ENCODE measurements around the gene SH3BP4. TPM values are rescaled to one million over a fixed set of nuclear protein-coding genes. Genes with fewer than 3 reads are reported as not detected.
A peak's percentile ranks its signal among the peaks of the same experiment; 100 is the strongest.

The SH3BP4 gene
- total and polyA plus RNA-seq, 2 of the 13 experiments (the other 11 are each of a cell fraction or from before 2014, with no cell fraction given) = 34.6 to 99.1 TPM

DNA sequence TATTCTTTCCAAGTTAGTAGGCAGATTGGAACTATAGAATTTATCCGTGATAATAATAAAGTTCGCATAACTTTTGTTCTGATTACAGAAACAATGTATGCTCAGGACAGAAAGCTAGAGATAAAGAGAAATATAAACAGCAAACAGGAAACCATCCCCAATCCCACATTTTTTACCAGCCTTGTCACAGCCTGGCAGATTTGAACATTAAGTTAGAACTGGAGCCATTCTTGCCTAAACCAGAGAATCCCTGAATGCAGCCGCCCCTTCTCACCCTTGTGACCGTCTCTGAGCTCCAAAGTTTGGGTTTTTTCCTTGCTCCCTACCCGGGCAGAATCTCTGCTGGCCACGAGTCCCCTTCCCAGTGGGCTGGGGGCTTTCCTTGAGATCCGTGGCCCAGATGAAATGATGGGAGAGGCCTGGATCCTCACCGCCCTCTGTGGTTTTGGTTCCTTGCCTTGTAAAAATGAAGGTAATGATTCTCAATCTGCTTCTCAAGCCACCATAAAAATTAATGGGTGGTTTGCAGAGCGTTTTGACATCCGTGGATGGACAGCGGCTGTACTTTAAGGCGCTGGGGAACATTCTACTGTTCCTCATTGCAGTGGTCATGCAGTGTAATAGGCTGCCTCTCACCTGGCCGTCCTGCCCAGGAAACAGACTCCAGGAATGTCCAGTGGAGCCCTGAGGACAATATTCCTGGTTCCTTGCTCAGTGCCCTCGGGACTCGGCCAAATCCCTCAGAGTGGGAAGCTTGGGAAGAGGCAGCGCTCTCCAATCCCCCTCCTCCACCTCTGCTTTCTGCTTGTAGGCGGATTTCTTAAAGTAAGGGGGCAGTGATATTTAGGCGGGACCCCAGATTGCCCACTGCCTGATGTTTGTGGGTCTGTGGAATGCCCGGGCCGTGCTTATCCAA is 1.6 kb downstream of the SH3BP4 start (continued):
- no peak for TF ChIP-seq GFI1 (CRISPR knock-in tag; IDR thresholded peaks at IDR 0.05; ENCODE audit: borderline replicate concordance)
- TF ChIP-seq KAT7 (CRISPR knock-in tag; IDR thresholded peaks at IDR 0.05; ENCODE audit: borderline replicate concordance) = peak; percentile 6; the same call in 1 of the 2 replicates
- no peak for TF ChIP-seq ZFP1 (CRISPR knock-in tag; IDR thresholded peaks at IDR 0.05)
- TF ChIP-seq, protein P1, sequence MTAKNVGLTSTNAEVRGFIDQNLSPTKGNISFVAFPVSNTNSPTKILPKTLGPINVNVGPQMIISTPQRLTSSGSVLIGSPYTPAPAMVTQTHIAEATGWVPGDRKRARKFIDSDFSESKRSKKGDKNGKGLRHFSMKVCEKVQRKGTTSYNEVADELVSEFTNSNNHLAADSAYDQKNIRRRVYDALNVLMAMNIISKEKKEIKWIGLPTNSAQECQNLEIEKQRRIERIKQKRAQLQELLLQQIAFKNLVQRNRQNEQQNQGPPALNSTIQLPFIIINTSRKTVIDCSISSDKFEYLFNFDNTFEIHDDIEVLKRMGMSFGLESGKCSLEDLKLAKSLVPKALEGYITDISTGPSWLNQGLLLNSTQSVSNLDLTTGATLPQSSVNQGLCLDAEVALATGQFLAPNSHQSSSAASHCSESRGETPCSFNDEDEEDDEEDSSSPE (CRISPR knock-in tag; IDR thresholded peaks at IDR 0.05) = no peak
- TF ChIP-seq SALL2 (CRISPR knock-in tag; IDR thresholded peaks at IDR 0.05) = 0 out of 2 replicates have a peak, but pooled peaks have one; percentile 3
- TF ChIP-seq PTBP1 (IDR thresholded peaks at IDR 0.05; ENCODE audit: low read depth, low read length, poor library complexity, severe bottlenecking) = no peak
- TF ChIP-seq ZNF570 (CRISPR knock-in tag; IDR thresholded peaks at IDR 0.05; ENCODE audit: borderline replicate concordance) = 0 out of 2 replicates have a peak, but pooled peaks have one; percentile 2
- TF ChIP-seq MAFK (conservative IDR thresholded peaks at IDR 0.05 in 1 of 2, IDR thresholded peaks at IDR 0.05 in 1 of 2; ENCODE audit: low read length in 2 of 2) = no peak
- TF ChIP-seq, protein P2, sequence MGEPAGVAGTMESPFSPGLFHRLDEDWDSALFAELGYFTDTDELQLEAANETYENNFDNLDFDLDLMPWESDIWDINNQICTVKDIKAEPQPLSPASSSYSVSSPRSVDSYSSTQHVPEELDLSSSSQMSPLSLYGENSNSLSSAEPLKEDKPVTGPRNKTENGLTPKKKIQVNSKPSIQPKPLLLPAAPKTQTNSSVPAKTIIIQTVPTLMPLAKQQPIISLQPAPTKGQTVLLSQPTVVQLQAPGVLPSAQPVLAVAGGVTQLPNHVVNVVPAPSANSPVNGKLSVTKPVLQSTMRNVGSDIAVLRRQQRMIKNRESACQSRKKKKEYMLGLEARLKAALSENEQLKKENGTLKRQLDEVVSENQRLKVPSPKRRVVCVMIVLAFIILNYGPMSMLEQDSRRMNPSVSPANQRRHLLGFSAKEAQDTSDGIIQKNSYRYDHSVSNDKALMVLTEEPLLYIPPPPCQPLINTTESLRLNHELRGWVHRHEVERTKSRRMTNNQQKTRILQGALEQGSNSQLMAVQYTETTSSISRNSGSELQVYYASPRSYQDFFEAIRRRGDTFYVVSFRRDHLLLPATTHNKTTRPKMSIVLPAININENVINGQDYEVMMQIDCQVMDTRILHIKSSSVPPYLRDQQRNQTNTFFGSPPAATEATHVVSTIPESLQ (CRISPR knock-in tag; conservative IDR thresholded peaks at IDR 0.05) = no peak
- no peak for TF ChIP-seq TBX2 (CRISPR knock-in tag; IDR thresholded peaks at IDR 0.05; ENCODE audit: borderline replicate concordance)
- TF ChIP-seq IRF2 (CRISPR knock-in tag; IDR thresholded peaks at IDR 0.05) = no peak; the same call in 1 of the 2 replicates
- TF ChIP-seq ZNF230 (CRISPR knock-in tag; IDR thresholded peaks at IDR 0.05) = 0 out of 2 replicates have a peak, but pooled peaks have one; percentile 50
- 0 out of 2 replicates have a peak, but pooled peaks have one; percentile 8 for TF ChIP-seq ARNTL (CRISPR knock-in tag; IDR thresholded peaks at IDR 0.05)
- no peak for TF ChIP-seq RELA (CRISPR knock-in tag; IDR thresholded peaks at IDR 0.05)
- TF ChIP-seq, protein P3, sequence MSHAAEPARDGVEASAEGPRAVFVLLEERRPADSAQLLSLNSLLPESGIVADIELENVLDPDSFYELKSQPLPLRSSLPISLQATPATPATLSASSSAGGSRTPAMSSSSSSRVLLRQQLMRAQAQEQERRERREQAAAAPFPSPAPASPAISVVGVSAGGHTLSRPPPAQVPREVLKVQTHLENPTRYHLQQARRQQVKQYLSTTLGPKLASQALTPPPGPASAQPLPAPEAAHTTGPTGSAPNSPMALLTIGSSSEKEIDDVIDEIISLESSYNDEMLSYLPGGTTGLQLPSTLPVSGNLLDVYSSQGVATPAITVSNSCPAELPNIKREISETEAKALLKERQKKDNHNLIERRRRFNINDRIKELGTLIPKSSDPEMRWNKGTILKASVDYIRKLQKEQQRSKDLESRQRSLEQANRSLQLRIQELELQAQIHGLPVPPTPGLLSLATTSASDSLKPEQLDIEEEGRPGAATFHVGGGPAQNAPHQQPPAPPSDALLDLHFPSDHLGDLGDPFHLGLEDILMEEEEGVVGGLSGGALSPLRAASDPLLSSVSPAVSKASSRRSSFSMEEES (CRISPR knock-in tag; IDR thresholded peaks at IDR 0.05) = no peak; the same call in 1 of the 2 replicates
- no peak for TF ChIP-seq HMGA1 (CRISPR knock-in tag; conservative IDR thresholded peaks at IDR 0.05)
- TF ChIP-seq, protein P4, sequence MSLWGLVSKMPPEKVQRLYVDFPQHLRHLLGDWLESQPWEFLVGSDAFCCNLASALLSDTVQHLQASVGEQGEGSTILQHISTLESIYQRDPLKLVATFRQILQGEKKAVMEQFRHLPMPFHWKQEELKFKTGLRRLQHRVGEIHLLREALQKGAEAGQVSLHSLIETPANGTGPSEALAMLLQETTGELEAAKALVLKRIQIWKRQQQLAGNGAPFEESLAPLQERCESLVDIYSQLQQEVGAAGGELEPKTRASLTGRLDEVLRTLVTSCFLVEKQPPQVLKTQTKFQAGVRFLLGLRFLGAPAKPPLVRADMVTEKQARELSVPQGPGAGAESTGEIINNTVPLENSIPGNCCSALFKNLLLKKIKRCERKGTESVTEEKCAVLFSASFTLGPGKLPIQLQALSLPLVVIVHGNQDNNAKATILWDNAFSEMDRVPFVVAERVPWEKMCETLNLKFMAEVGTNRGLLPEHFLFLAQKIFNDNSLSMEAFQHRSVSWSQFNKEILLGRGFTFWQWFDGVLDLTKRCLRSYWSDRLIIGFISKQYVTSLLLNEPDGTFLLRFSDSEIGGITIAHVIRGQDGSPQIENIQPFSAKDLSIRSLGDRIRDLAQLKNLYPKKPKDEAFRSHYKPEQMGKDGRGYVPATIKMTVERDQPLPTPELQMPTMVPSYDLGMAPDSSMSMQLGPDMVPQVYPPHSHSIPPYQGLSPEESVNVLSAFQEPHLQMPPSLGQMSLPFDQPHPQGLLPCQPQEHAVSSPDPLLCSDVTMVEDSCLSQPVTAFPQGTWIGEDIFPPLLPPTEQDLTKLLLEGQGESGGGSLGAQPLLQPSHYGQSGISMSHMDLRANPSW (CRISPR knock-in tag; IDR thresholded peaks at IDR 0.05; ENCODE audit: borderline replicate concordance) = 0 out of 2 replicates have a peak, but pooled peaks have one; percentile 21
- TF ChIP-seq KLF6 (CRISPR knock-in tag; IDR thresholded peaks at IDR 0.05) = no peak
- TF ChIP-seq, protein P5, sequence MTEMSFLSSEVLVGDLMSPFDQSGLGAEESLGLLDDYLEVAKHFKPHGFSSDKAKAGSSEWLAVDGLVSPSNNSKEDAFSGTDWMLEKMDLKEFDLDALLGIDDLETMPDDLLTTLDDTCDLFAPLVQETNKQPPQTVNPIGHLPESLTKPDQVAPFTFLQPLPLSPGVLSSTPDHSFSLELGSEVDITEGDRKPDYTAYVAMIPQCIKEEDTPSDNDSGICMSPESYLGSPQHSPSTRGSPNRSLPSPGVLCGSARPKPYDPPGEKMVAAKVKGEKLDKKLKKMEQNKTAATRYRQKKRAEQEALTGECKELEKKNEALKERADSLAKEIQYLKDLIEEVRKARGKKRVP (CRISPR knock-in tag; IDR thresholded peaks at IDR 0.05) = no peak
- TF ChIP-seq RFX3 (CRISPR knock-in tag; IDR thresholded peaks at IDR 0.05) = no peak
- 0 out of 2 replicates have a peak, but pooled peaks have one; percentile 30 for TF ChIP-seq ZNF792 (CRISPR knock-in tag; IDR thresholded peaks at IDR 0.05)

Measured in HepG2 (cell line).